ENCODE data around the gene CLSTN2. TPM values are rescaled to one million over a fixed set of nuclear protein-coding genes. Genes with fewer than 3 reads are reported as not detected.

Gene CLSTN2
- polyA plus RNA-seq, 2 donors, result 0.20 TPM

DNA sequence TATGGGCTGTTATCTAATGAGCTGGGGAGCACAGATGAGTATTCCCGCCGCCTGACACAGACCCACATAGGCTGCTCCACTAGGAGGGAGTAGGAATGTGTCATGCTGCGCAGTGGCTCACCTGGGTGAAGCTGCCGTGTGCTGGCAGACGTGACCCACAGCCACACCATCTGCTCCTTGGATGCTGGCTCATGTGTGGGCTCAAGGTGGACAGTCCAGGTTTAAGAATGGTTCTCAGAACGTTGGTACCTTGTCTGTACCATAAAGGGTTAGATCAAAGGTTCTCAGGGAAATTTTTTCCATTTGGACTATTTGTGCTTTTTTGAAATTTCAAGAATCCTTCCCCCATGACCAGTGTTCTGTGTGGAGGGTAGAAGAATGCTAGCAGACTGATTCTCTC, 403.9 kb downstream of the CLSTN2 start:
- no peaks in the 10 kb centered on the region for H3K27me3 ChIP-seq (ENCODE audit: control insufficient read depth in 1 of 2, insufficient read depth in 2 of 2, low read length in 2 of 2)
- H3K36me3 ChIP-seq (ENCODE audit: control insufficient read depth in 2 of 2, insufficient read depth in 2 of 2, low read length in 1 of 2), result no peaks in the 10 kb centered on the region
- H3K4me1 ChIP-seq (ENCODE audit: control insufficient read depth in 2 of 2, insufficient read depth in 2 of 2, low read length in 1 of 2), result no peaks in the 10 kb centered on the region
- no peak overlapping the region for H3K4me3 ChIP-seq (ENCODE audit: low read depth in 1 of 2, low read length in 2 of 2)
- peaks cover 0 to 4% of the 10 kb centered on the region in 2 donors for H3K9me3 ChIP-seq (ENCODE audit: control insufficient read depth in 2 of 2, insufficient read depth in 1 of 2, low read depth in 1 of 2, low read length in 1 of 2)
- no peak overlapping the region for H3K27ac ChIP-seq (ENCODE audit: low read depth in 2 of 2, low read length in 1 of 2)
- 80 to 90% methylated on average over 6 of the region's 6 CpGs for WGBS, 2 donors

DNA sequence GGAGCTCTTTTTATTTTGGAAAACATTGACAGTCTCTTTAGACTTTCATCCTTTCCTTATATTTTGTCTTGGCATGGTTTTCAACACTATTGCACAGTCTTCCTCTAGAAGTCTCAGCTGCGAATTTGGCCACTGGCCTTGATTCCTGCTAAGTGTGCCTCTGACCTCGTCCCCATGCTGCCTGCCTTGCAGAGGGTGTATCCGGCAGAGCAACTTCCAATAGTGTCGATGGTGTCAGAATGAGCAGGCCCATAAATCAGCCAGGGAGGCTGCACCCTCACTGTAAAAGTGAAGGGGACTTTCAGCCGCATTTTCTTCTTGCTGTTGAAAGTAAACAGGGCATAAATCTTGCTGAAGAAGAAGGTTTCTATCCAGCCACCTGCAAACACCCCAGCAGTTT, 406.2 kb downstream of the CLSTN2 start:
- H3K4me3 ChIP-seq (ENCODE audit: low read depth in 1 of 2, low read length in 2 of 2), result no peak overlapping the region
- no peaks in the 10 kb centered on the region for H3K4me1 ChIP-seq (ENCODE audit: control insufficient read depth in 2 of 2, insufficient read depth in 2 of 2, low read length in 1 of 2)
- H3K27ac ChIP-seq (ENCODE audit: low read depth in 2 of 2, low read length in 1 of 2), result no peak overlapping the region
- no peaks in the 10 kb centered on the region for H3K36me3 ChIP-seq (ENCODE audit: control insufficient read depth in 2 of 2, insufficient read depth in 2 of 2, low read length in 1 of 2)
- WGBS, 2 donors, result 46 to 68% methylated on average over 5 of the region's 5 CpGs
- no peaks in the 10 kb centered on the region for H3K27me3 ChIP-seq (ENCODE audit: control insufficient read depth in 1 of 2, insufficient read depth in 2 of 2, low read length in 2 of 2)
- peaks cover 0 to 4% of the 10 kb centered on the region in 2 donors for H3K9me3 ChIP-seq (ENCODE audit: control insufficient read depth in 2 of 2, insufficient read depth in 1 of 2, low read depth in 1 of 2, low read length in 1 of 2)

DNA sequence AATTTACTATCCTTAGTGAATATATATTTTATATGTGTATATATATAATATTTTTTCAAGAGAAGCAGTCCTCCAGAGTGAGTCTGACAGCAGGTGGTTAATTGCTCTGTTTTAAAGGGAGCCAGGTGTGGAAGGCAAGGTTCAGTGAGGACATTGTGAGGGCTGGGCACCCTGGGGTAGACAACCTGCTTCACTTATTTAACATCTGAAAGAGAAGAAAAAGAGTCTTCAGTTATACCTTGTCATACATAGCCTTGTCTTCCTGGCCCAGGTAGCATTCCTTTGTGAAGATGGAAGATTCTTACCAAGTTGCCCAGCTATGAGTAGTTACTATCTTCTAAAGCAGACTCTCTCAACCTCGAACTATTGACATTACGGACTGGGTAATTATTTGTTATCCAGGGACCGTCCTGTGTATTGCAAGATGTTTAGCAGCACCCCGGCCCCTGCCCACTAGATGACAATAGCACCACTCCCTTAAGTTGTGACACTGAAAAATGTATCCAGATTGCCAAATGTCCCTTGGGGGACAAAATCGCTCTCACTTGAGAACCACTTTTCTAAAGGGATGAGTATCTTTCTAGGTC, 406.9 kb downstream of the CLSTN2 start:
- H3K9me3 ChIP-seq (ENCODE audit: control insufficient read depth in 2 of 2, insufficient read depth in 1 of 2, low read depth in 1 of 2, low read length in 1 of 2), result peaks cover 0 to 4% of the 10 kb centered on the region in 2 donors
- no peaks in the 10 kb centered on the region for H3K36me3 ChIP-seq (ENCODE audit: control insufficient read depth in 2 of 2, insufficient read depth in 2 of 2, low read length in 1 of 2)
- no peak overlapping the region for H3K4me3 ChIP-seq (ENCODE audit: low read depth in 1 of 2, low read length in 2 of 2)
- H3K4me1 ChIP-seq (ENCODE audit: control insufficient read depth in 2 of 2, insufficient read depth in 2 of 2, low read length in 1 of 2), result no peaks in the 10 kb centered on the region
- 77 to 88% methylated on average over 5 of the region's 5 CpGs for WGBS, 2 donors
- no peaks in the 10 kb centered on the region for H3K27me3 ChIP-seq (ENCODE audit: control insufficient read depth in 1 of 2, insufficient read depth in 2 of 2, low read length in 2 of 2)
- no peak overlapping the region for H3K27ac ChIP-seq (ENCODE audit: low read depth in 2 of 2, low read length in 1 of 2)

DNA sequence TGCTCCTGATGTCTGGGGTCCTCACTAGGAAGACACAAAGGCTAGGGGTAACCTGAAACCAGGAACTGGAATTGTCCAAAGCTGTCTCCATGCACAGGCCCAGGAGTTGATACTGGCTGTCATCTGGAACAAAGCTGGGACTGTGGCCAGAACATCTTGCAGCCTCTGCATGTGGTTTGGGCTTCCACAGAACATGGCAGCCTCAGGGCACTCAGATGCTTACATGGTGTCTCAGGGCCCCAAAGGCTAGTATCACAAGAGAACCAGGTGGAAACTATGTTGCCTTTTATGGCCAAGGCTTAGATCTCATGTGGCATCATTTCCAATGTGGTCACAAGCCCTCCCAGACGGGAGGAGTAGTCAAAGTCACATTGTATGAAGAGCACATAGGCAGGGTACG, 407.7 kb downstream of the CLSTN2 start:
- Histone ChIP-seq H3K27me3 (ENCODE audit: control insufficient read depth in 1 of 2, insufficient read depth in 2 of 2, low read length in 2 of 2) (no peaks in the 10 kb centered on the region), H3K9me3 (ENCODE audit: control insufficient read depth in 2 of 2, insufficient read depth in 1 of 2, low read depth in 1 of 2, low read length in 1 of 2) (peaks cover 0 to 4% of the 10 kb centered on the region in 2 donors), H3K4me3 (ENCODE audit: low read depth in 1 of 2, low read length in 2 of 2) (no peak overlapping the region), H3K36me3 (ENCODE audit: control insufficient read depth in 2 of 2, insufficient read depth in 2 of 2, low read length in 1 of 2) (no peaks in the 10 kb centered on the region), H3K4me1 (ENCODE audit: control insufficient read depth in 2 of 2, insufficient read depth in 2 of 2, low read length in 1 of 2) (no peaks in the 10 kb centered on the region), H3K27ac (ENCODE audit: low read depth in 2 of 2, low read length in 1 of 2) (no peak overlapping the region)
- WGBS, 2 donors, result 69 to 70% methylated on average over 2 of the region's 2 CpGs

DNA sequence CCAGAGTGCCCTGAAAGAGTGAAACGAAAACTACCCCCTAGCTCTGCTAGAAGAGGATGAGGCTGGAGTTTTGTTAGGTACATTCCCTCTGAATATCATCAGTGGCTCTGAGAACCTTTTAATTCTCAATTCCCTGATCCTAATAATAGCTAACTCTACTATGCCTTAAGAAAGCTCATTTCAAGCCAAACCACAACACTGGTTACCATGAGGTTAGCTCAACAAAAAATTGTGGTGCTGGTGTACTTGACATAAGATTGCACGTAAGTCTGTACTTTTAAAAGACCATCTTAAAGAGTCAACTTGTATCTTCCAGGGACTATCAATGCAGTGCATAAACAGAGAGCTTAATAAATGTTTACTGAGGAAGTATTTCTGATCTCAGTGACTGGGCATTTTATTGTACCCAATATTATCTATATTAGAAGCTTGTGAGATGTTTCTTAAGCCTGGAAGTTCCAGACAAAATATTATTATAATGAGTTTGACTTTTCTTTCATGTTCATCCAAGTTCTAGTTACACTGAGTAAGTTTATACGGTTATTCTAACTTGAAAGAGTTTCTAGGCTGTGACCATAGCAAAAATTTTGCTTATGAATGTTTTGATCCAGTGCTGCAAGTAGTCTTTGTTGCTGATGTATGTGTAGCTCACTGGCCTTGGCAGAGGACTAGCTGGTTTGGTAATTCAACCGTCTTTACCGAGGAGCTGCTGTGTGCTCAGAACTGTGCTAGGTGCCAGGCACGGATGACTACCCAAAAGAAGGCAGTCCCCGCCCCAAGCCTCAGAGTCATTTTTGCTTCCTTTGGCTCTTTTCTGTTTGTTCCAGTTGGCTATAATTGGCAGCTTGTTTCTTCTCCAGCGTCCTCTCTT, 408.5 kb downstream of the CLSTN2 start:
- H3K36me3 ChIP-seq (ENCODE audit: control insufficient read depth in 2 of 2, insufficient read depth in 2 of 2, low read length in 1 of 2), result no peaks in the 10 kb centered on the region
- WGBS, 2 donors, result 37 to 55% methylated on average over 8 of the region's 8 CpGs
- H3K9me3 ChIP-seq (ENCODE audit: control insufficient read depth in 2 of 2, insufficient read depth in 1 of 2, low read depth in 1 of 2, low read length in 1 of 2), result peaks cover 0 to 4% of the 10 kb centered on the region in 2 donors
- no peak overlapping the region for H3K4me3 ChIP-seq (ENCODE audit: low read depth in 1 of 2, low read length in 2 of 2)
- peak overlapping the region; percentile 49 to 72 for H3K27ac ChIP-seq (ENCODE audit: low read depth in 2 of 2, low read length in 1 of 2)
- H3K27me3 ChIP-seq (ENCODE audit: control insufficient read depth in 1 of 2, insufficient read depth in 2 of 2, low read length in 2 of 2), result no peaks in the 10 kb centered on the region
- H3K4me1 ChIP-seq (ENCODE audit: control insufficient read depth in 2 of 2, insufficient read depth in 2 of 2, low read length in 1 of 2), result no peaks in the 10 kb centered on the region

DNA sequence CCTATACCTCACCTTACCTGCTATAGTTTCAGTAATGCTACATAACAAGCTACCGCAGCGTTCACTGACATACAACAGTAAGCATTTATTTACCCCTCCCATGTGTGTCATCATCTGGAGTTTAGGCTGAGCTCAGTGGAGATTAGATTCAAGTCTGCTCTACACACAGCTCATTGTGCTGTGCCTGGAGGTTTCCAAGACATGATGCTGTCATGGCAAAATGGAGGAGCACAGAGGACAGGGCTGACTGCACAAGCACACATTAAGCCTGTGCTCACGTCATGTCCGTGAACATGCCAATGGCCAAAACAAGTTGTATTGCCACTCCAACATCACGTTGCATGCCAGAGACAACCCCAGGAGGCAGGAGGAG, 409.1 kb downstream of the CLSTN2 start:
- 40 to 52% methylated on average over 5 of the region's 5 CpGs for WGBS, 2 donors
- H3K36me3 ChIP-seq (ENCODE audit: control insufficient read depth in 2 of 2, insufficient read depth in 2 of 2, low read length in 1 of 2), result no peaks in the 10 kb centered on the region
- H3K4me3 ChIP-seq (ENCODE audit: low read depth in 1 of 2, low read length in 2 of 2), result no peak overlapping the region
- peak overlapping the region; percentile 49 to 72 for H3K27ac ChIP-seq (ENCODE audit: low read depth in 2 of 2, low read length in 1 of 2)
- no peaks in the 10 kb centered on the region for H3K4me1 ChIP-seq (ENCODE audit: control insufficient read depth in 2 of 2, insufficient read depth in 2 of 2, low read length in 1 of 2)
- H3K9me3 ChIP-seq (ENCODE audit: control insufficient read depth in 2 of 2, insufficient read depth in 1 of 2, low read depth in 1 of 2, low read length in 1 of 2), result peaks cover 0 to 4% of the 10 kb centered on the region in 2 donors
- H3K27me3 ChIP-seq (ENCODE audit: control insufficient read depth in 1 of 2, insufficient read depth in 2 of 2, low read length in 2 of 2), result no peaks in the 10 kb centered on the region

DNA sequence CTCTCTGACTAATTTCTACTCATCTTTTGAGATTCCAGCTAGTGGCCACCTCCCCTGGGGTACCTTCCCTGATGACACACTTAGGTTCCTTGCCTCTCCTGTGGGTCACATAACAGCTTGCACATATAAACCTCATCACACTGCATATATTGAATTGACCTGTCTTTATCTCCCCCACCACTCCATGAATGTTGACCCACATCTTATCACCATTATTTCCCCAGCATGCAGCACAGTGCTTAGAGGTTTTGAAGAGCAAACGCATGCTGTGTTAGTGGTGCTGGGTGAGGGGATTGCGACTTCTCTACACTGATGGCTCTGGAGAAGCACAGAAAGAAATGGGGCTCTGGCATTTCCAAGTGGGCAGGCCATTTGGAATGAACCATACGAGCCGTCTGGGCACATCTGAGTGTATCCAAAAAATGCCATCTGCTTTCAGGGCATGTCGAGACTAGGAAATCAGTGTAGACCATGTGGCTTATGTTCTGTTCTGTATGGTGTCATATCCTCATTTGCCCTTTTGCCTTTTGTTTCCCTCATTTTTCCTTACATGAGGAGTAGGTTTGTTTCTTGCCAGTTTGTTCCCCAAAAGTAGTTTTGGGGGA, 409.7 kb downstream of the CLSTN2 start:
- no peak overlapping the region for H3K27ac ChIP-seq (ENCODE audit: low read depth in 2 of 2, low read length in 1 of 2)
- H3K4me1 ChIP-seq (ENCODE audit: control insufficient read depth in 2 of 2, insufficient read depth in 2 of 2, low read length in 1 of 2), result no peaks in the 10 kb centered on the region
- 66 to 80% methylated on average over 5 of the region's 5 CpGs for WGBS, 2 donors
- no peaks in the 10 kb centered on the region for H3K27me3 ChIP-seq (ENCODE audit: control insufficient read depth in 1 of 2, insufficient read depth in 2 of 2, low read length in 2 of 2)
- H3K36me3 ChIP-seq (ENCODE audit: control insufficient read depth in 2 of 2, insufficient read depth in 2 of 2, low read length in 1 of 2), result no peaks in the 10 kb centered on the region
- peaks cover 0 to 4% of the 10 kb centered on the region in 2 donors for H3K9me3 ChIP-seq (ENCODE audit: control insufficient read depth in 2 of 2, insufficient read depth in 1 of 2, low read depth in 1 of 2, low read length in 1 of 2)
- H3K4me3 ChIP-seq (ENCODE audit: low read depth in 1 of 2, low read length in 2 of 2), result no peak overlapping the region

DNA sequence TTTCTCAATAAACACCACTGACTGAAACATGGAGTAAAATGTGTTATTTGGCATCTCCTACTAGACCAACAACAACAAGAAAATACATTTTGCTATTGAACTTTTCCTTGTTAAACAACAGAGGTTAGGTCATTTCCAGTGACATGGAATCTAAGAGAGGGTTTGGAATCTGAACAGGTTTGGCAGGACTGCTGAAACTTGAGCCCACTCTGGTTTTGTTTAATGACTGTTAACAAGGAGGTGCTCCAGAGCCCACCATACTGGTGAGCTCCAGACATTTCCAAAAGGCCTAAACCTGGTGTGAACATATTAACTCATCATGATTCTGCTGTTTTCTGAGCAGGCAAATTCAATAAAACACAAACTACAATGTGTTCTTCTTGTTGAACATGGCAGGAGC, 412.2 kb downstream of the CLSTN2 start:
- Histone ChIP-seq H3K27me3 (ENCODE audit: control insufficient read depth in 1 of 2, insufficient read depth in 2 of 2, low read length in 2 of 2) (no peaks in the 10 kb centered on the region), H3K4me3 (ENCODE audit: low read depth in 1 of 2, low read length in 2 of 2) (no peak overlapping the region), H3K36me3 (ENCODE audit: control insufficient read depth in 2 of 2, insufficient read depth in 2 of 2, low read length in 1 of 2) (no peaks in the 10 kb centered on the region), H3K4me1 (ENCODE audit: control insufficient read depth in 2 of 2, insufficient read depth in 2 of 2, low read length in 1 of 2) (no peaks in the 10 kb centered on the region), H3K9me3 (ENCODE audit: control insufficient read depth in 2 of 2, insufficient read depth in 1 of 2, low read depth in 1 of 2, low read length in 1 of 2) (peaks cover 0 to 4% of the 10 kb centered on the region in 2 donors), H3K27ac (ENCODE audit: low read depth in 2 of 2, low read length in 1 of 2) (no peak overlapping the region)

DNA sequence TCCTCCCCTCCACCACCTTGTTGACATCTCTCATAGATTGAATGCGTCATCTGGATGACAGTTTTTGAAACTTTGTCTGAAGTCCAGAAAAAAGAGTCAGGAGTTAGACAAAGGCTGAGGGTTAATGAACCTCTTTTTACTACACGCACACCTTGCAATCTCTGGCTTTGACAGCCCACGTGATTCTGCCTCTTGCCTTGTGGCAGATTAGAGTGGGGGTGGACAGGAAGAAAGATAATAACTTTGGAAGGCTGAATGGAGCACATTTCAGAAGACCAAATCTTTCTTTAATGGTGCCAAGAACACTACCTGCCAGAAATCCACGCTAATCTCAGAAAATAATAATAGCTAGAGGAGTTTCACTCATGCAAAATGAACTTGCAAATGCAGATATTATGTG, 415.0 kb downstream of the CLSTN2 start:
- no peak overlapping the region for H3K4me3 ChIP-seq (ENCODE audit: low read depth in 1 of 2, low read length in 2 of 2)
- H3K36me3 ChIP-seq (ENCODE audit: control insufficient read depth in 2 of 2, insufficient read depth in 2 of 2, low read length in 1 of 2), result no peaks in the 10 kb centered on the region
- WGBS, 2 donors, result 44 to 60% methylated on average over 4 of the region's 4 CpGs
- H3K27me3 ChIP-seq (ENCODE audit: control insufficient read depth in 1 of 2, insufficient read depth in 2 of 2, low read length in 2 of 2), result no peaks in the 10 kb centered on the region
- H3K4me1 ChIP-seq (ENCODE audit: control insufficient read depth in 2 of 2, insufficient read depth in 2 of 2, low read length in 1 of 2), result no peaks in the 10 kb centered on the region
- H3K27ac ChIP-seq (ENCODE audit: low read depth in 2 of 2, low read length in 1 of 2), result no peak overlapping the region
- H3K9me3 ChIP-seq (ENCODE audit: control insufficient read depth in 2 of 2, insufficient read depth in 1 of 2, low read depth in 1 of 2, low read length in 1 of 2), result no peaks in the 10 kb centered on the region

Data from esophagus (tissue), 2 donors.